Neural crest cell (in vitro differentiated cells): Measurements from ENCODE around the gene TSPAN14. TPM values are rescaled to one million over a fixed set of nuclear protein-coding genes. Genes with fewer than 3 reads are reported as not detected.

Experiments
- DNase-seq: peaks from one replicate; pipeline ENCODE4 v3.0.0; 2021; ENCODE audit warnings: low read depth, mixed read lengths, low spot score
- H3K27ac Mint-ChIP-seq: one replicate; pipeline ENCODE4 v1.8.0; 2021; ENCODE audit warnings: mild to moderate bottlenecking, mixed read lengths; ENCODE audit not compliant: unreplicated experiment
- H3K27me3 Mint-ChIP-seq: 2 replicates; pipeline ENCODE4 v1.8.0; 2021; ENCODE audit warnings: low read depth, mild to moderate bottlenecking, mixed read lengths
- H3K36me3 Mint-ChIP-seq: 2 replicates; pipeline ENCODE4 v1.8.0; 2021; ENCODE audit warnings: low read depth, mild to moderate bottlenecking, mixed read lengths
- H3K4me1 Mint-ChIP-seq: 2 replicates; pipeline ENCODE4 v1.8.0; 2021; ENCODE audit warnings: mixed read lengths
- H3K4me3 Mint-ChIP-seq: one replicate; pipeline ENCODE4 v1.8.0; 2021; ENCODE audit warnings: mild to moderate bottlenecking, mixed read lengths
- H3K9me3 Mint-ChIP-seq: 2 replicates; pipeline ENCODE4 v1.8.0; 2021; ENCODE audit warnings: mixed read lengths
- total RNA-seq: library from RNA; stranded (reverse); gene quantifications from 2 replicates; pipeline ENCODE4 v1.2.1, GENCODE V29; 2021
- TF ChIP-seq, protein P1 (sequence below): fragments of 200-600 bp; sonication (generic); conservative IDR thresholded peaks from 2 replicates; pipeline ENCODE4 v1.5.0; 2021; ENCODE audit warnings: antibody characterized with exemption, mild to moderate bottlenecking

TSPAN14 gene
- total RNA-seq, 1 donor from 2014 or later: 140 TPM

DNA sequence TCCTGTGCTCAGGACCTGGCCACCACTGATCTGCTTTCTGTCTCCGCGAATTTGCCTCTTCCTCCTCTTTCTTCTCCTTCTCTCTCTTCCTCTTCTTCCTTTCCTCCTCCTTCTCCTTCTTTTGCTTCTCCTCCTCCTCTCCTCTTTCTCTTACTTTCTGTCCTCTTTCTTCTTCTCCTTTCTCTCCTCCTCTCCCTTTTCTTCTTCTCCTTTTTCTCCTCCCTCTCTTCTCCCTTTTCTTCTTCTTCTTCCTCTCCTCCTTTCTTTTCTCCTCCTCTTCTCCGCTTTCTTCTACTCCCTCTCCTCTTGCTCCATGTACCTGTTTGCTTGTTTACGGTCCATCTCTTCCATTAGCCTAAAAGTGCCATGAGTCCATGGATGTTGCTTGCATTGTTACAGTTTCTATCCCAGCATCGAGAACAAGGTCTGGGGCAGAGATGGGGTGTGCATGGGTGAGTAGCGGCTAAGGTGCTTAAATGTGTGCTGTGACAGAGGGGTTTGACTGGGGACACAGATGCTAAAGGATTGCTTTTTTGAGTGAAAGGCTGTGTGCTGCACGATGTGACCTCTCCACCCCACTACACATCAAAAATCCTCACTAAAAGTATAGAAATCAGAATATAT, 91.3 kb downstream of the TSPAN14 start:
- no peak overlapping the region for H3K27ac Mint-ChIP-seq
- TF ChIP-seq, protein P1, sequence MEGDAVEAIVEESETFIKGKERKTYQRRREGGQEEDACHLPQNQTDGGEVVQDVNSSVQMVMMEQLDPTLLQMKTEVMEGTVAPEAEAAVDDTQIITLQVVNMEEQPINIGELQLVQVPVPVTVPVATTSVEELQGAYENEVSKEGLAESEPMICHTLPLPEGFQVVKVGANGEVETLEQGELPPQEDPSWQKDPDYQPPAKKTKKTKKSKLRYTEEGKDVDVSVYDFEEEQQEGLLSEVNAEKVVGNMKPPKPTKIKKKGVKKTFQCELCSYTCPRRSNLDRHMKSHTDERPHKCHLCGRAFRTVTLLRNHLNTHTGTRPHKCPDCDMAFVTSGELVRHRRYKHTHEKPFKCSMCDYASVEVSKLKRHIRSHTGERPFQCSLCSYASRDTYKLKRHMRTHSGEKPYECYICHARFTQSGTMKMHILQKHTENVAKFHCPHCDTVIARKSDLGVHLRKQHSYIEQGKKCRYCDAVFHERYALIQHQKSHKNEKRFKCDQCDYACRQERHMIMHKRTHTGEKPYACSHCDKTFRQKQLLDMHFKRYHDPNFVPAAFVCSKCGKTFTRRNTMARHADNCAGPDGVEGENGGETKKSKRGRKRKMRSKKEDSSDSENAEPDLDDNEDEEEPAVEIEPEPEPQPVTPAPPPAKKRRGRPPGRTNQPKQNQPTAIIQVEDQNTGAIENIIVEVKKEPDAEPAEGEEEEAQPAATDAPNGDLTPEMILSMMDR: no peak
- DNase-seq: no peak
- H3K36me3 Mint-ChIP-seq: no peaks in the 10 kb centered on the region
- H3K4me3 Mint-ChIP-seq: no peak overlapping the region
- no peaks in the 10 kb centered on the region for H3K27me3 Mint-ChIP-seq
- no peaks in the 10 kb centered on the region for H3K4me1 Mint-ChIP-seq
- H3K9me3 Mint-ChIP-seq: no peaks in the 10 kb centered on the region

DNA sequence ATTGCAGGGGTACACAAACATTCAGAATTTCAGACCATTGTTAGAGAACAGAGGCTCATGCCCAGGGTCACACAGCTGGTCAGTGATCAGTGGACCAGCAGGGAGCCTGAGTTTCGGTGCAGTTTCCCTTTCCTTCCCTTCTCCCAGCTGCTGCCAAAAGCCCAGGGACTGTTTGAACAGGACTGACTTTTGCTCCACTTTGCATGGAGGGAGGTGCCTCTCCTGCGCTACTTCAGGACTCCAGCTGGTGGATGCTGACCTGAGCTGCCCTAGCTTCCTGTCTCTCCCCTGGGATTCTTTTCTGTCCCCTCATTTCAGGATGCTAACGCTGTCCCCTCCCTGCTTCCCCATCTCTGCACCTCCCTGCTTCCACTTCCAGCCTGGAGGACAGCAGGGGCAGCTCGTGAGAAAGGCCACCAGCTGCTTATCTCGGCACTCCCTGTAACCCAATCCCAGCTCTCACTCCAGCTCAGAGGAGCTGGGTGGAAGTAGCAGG, 98.1 kb downstream of the TSPAN14 start:
- H3K27me3 Mint-ChIP-seq: no peaks in the 10 kb centered on the region
- no peak for DNase-seq

DNA sequence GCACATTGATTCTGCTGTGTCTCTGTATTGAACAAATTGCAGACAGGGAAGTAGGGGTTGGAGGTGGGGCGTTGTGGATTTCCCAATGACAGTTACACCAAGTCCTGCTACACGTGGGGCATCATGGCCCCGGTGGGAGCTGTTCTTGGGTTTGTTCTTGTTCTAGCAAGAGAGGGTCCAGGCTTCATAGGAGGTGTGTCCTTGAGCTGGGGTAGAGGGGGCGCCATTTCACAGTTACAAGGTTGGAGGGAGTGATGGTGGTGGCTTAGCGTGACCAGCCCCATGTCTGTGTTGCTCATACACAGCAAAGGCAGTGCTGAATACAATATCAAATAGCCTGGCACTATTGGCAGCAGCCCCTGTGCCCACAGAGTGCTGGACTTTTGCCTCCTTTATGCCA, 99.3 kb downstream of the TSPAN14 start:
- no peak overlapping the region for H3K4me3 Mint-ChIP-seq
- no peaks in the 10 kb centered on the region for H3K27me3 Mint-ChIP-seq
- no peaks in the 10 kb centered on the region for H3K36me3 Mint-ChIP-seq
- TF ChIP-seq, protein P1: no peak
- peaks cover 16% of the 10 kb centered on the region for H3K4me1 Mint-ChIP-seq
- no peak for DNase-seq
- no peaks in the 10 kb centered on the region for H3K9me3 Mint-ChIP-seq
- no peak overlapping the region for H3K27ac Mint-ChIP-seq

More for the DNA sequence above, 98.1 kb downstream of the TSPAN14 start:
- H3K9me3 Mint-ChIP-seq: no peaks in the 10 kb centered on the region
- peaks cover 16% of the 10 kb centered on the region for H3K4me1 Mint-ChIP-seq
- TF ChIP-seq, protein P1: no peak
- peak overlapping the region; percentile 15 for H3K4me3 Mint-ChIP-seq
- H3K27ac Mint-ChIP-seq: peak overlapping the region; percentile 75
- no peaks in the 10 kb centered on the region for H3K36me3 Mint-ChIP-seq

DNA sequence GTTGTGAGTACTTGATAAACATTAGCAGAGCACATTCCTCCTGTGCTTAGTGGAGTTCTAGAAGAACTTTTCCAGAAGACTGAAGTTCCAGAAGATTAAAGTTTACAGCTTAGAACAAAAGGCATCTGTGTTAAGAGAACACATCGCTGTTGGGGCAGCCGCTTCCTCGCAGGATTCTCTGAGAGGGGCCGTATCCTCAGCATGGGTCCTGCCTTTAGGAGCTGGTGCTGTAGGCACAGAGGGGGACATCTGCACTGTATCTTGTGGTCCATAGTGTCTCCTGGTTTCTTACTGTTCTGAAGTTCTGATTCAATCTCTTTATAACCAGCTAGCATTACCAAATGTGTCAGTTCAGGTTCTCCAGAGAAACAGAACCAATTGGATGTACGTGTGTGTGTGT, 99.9 kb downstream of the TSPAN14 start:
- Mint-ChIP-seq H3K4me3 (no peak overlapping the region), H3K9me3 (no peaks in the 10 kb centered on the region), H3K27ac (no peak overlapping the region), H3K27me3 (no peaks in the 10 kb centered on the region), H3K4me1 (peaks cover 16% of the 10 kb centered on the region), H3K36me3 (no peaks in the 10 kb centered on the region)
- TF ChIP-seq, protein P1: no peak
- no peak for DNase-seq

DNA sequence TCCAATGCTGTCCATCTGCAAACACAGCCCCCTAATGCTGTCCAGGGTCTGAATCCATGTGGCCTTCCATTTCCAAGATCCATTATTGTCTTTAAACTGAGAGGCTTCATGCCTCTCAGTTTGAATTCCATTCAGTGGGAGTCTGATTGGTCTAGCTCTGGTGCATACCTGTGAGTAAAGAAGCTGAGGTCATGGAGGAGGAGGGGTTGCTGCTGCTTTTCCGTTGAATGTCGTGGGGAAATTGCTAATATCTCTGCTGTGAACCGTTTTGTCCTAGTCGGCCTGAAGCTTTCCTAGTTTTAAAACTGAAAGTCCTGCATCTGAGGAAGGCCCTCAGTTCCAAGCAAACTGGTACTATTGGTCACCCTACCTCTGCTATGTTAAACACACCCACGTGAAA, 101.3 kb downstream of the TSPAN14 start:
- DNase-seq: no peak
- peaks cover 16% of the 10 kb centered on the region for H3K4me1 Mint-ChIP-seq
- no peaks in the 10 kb centered on the region for H3K9me3 Mint-ChIP-seq
- peak overlapping the region; percentile 31 for H3K27ac Mint-ChIP-seq
- H3K4me3 Mint-ChIP-seq: no peak overlapping the region
- H3K27me3 Mint-ChIP-seq: no peaks in the 10 kb centered on the region
- TF ChIP-seq, protein P1: no peak
- no peaks in the 10 kb centered on the region for H3K36me3 Mint-ChIP-seq
